HuH-7 (cell line): ENCODE measurements around the gene OR4E2.
"Not testable (repeated sequence)": the region's sequence is repeated elsewhere in the genome, so short reads cannot be mapped to it uniquely, and the experiment has no call there.

Source experiments
- DNase-seq: peaks from one replicate; pipeline ENCODE4 v3.0.0; 2011; ENCODE audit warnings: low spot score

OR4E2 gene

DNA sequence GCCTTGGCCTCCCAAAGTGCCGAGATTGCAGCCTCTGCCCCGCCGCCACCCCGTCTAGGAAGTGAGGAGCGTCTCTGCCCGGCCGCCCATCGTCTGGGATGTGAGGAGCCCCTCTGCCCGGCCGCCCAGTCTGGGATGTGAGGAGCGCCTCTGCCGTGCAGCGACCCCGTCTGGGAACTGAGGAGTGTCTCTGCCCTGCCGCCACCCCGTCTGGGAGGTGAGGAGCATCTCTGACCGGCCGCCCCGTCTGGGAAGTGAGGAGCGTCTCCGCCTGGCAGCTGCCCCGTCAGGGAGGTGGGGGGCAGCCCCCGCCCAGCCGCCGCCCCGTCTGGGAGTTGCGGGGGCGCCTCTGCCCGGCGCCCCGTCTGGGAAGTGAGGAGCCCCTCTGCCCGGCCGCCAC lies 44.0 kb downstream of the OR4E2 start:
- not testable (repeated sequence) for DNase-seq

DNA sequence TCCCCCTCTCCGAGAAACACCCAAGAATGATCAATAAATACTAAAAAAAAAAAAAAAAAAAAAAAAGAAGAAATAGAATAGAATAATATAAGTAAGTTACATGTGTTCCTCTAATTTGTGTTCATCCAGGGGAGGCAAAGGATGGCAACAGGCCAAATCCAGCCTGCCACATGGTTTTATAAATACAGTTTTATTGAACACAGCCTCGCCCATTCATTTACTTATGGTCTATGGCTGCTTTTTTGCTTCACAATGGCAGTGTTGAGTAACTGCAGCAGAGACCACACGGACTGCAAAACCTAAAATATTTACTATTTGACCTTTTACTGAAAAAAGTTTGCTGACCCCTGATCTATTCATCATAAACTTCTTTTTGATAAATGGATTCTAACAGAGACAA lies 44.9 kb downstream of the OR4E2 start:
- DNase-seq = not testable (repeated sequence)

- no peak for DNase-seq
Observed at GRCh38 chr14:21699551-21699950, 45.9 kb downstream of the OR4E2 start.

- DNase-seq = no peak
Observed at GRCh38 chr14:21702316-21702715, 48.7 kb downstream of the OR4E2 start.

GRCh38 chr14:21703357-21704326 lies 50.0 kb downstream of the OR4E2 start:
- peak; percentile 10 for DNase-seq

DNA sequence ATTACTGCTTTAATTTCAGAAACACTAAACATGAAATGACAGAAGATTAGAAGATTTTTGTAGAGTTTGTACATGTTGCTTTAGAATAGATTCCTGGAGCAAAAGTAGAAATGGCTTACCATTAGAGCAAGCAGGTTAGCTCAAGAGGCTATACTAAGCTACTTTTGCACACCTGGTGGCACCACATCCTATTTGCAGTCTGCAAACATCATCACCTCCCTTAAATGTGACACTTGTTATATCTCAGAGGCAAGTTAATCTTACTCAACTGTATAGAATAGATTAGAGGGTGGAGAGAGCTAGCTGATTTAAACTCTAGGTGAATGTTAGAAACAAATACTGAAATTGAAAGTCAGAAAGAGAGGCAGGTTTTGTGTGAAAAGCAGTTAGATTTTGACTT lies 50.7 kb downstream of the OR4E2 start:
- DNase-seq = no peak

DNA sequence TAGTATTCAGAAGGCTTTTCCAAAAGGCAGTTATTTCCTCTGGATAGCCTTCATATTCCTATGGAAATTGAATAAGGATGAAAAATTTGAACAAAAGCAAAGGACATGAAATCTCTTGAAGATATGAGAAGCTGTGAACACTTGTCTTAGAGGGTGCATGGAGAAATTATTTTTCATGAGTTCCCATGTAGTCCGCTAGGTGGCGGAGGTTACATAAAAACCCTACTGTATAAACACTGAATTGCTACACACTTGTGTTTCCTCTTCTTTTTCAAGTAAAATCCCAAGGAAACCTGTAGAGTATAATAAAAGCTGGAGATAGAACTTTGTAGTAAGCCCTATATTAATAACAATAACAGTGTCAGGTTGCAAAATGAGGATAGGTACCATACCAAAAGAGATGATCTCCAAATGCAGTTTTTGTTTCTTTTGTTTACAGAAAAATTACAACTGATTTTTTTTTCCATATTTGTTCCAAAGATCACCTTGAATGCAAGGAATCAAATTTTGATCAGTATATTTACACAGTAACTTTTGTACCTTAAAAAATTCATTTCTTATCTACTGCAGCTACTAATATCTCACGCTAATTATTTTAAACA lies 57.8 kb downstream of the OR4E2 start:
- peak; percentile 26 for DNase-seq

DNA sequence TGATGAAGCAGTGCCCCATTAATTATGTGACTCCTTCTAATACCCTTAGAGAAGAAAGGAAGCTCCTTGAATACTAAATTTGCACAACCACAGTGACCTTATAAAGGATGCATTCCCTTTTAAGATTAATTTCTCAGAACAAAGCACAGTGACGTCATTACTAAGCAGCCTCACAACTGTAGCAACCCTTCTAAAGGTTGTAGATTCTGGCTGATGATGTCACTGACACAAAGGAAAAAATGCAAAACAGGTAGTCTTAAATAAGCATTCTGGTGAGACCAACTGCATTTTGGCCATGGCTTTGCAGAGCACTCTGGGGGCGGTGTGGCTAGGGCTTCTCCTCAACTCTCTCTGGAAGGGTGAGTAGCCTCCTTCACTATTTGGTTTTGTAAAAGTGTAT lies 58.4 kb downstream of the OR4E2 start:
- DNase-seq = no peak

DNA sequence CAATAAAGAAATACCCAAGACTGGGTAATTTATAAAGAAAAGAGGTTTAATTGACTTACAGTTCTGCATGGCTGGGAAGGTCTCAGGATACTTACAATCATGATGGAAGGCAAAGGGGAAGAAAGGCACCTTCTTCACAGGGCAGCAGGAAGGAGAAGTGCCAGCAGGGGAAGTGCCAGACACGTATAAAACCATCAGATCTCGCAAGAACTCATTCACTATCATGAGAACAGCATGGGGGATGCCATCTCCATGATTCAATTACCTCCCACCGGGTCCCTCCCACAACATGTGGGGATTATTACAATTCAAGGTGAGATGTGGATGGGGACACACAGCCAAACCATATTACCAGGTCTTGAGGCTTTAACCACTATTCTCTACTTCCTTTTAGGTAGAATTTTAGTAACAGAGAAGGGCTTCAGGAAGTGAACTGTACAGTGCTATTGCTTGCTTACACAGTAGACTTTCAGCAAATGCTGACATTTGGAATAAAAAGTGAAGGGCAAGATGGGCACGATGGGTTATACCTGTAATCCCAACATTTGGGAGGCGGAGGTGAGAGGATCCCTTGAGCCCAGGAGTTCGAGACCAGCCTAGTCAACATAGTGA lies 60.8 kb downstream of the OR4E2 start:
- DNase-seq = no peak
